C4-2B (cell line): ENCODE results near the gene LINGO1.

ENCODE experiments used
- ZFX ChIP-seq: fragments of 450-650 bp; IDR thresholded peaks from 2 replicates; pipeline ENCODE4 v1.6.1; 2017
- TF ChIP-seq, protein P1 (sequence below): fragments of 450-650 bp; conservative IDR thresholded peaks from 2 replicates; pipeline ENCODE4 v1.5.1; 2017; ENCODE audit warnings: mild to moderate bottlenecking

- TF ChIP-seq, protein P1, sequence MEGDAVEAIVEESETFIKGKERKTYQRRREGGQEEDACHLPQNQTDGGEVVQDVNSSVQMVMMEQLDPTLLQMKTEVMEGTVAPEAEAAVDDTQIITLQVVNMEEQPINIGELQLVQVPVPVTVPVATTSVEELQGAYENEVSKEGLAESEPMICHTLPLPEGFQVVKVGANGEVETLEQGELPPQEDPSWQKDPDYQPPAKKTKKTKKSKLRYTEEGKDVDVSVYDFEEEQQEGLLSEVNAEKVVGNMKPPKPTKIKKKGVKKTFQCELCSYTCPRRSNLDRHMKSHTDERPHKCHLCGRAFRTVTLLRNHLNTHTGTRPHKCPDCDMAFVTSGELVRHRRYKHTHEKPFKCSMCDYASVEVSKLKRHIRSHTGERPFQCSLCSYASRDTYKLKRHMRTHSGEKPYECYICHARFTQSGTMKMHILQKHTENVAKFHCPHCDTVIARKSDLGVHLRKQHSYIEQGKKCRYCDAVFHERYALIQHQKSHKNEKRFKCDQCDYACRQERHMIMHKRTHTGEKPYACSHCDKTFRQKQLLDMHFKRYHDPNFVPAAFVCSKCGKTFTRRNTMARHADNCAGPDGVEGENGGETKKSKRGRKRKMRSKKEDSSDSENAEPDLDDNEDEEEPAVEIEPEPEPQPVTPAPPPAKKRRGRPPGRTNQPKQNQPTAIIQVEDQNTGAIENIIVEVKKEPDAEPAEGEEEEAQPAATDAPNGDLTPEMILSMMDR = no peak
- TF ChIP-seq ZFX = no peak
These were observed 40.6 kb downstream of the LINGO1 start for GRCh38 chr15:77591968-77592613.
